GM12878 (cell line): ENCODE data around the gene RIMS1. TPM values are rescaled to one million over a fixed set of nuclear protein-coding genes. Genes with fewer than 3 reads are reported as not detected.

ENCODE experiments used
- ATAC-seq: fragments of 200-7000 bp; cut with Tn5 transposase; 3 replicates; pipeline ENCODE4 v1.9.1; 2020; ENCODE audit warnings: mild to moderate bottlenecking, moderate library complexity
- BruUV-seq: library from RNA; stranded (reverse); fragments of 400-500 nt; replicated peaks from 2 replicates; lab custom pipeline; 2021; lab: Mats Ljungman, UMichigan
- CTCF ChIA-PET: fragments of 300-600 bp; sonication (Branson Sonifier 250); formaldehyde crosslinking; extraction: SDS; loops from one replicate; lab custom pipeline; 2021; ENCODE audit warnings: inconsistent platforms; lab: Yijun Ruan, JAX
- POLR2A ChIA-PET: fragments of 350-600 bp; formaldehyde crosslinking; extraction: SDS; loops from one replicate; lab custom pipeline; 2021; ENCODE audit warnings: inconsistent platforms; lab: Charles Lee
- RAD21 ChIA-PET: fragments of 300-600 bp; sonication (Branson Sonifier 250); formaldehyde crosslinking; loops from one replicate; lab custom pipeline; 2023; ENCODE audit warnings: antibody characterized with exemption; ENCODE audit not compliant: unreplicated experiment; lab: Charles Lee
- SMC1A ChIA-PET: fragments of 300-600 bp; sonication (Branson Sonifier 250); formaldehyde crosslinking; loops from one replicate; lab custom pipeline; 2023; ENCODE audit not compliant: unreplicated experiment, uncharacterized antibody; lab: Charles Lee
- DNase-seq: peaks from one replicate; pipeline ENCODE4 v3.0.0-alpha.2; 2011; ENCODE audit warnings: low read depth, low spot score
- FAIRE-seq: peaks from 3 replicates; lab custom pipeline; 2011; peaks lifted over from hg19 to GRCh38; lab: Jason Lieb, UNC
- H2AFZ ChIP-seq: 2 replicates; pipeline ENCODE4 v1.6.0; 2011; ENCODE audit warnings: low read depth, low read length, control low read depth; ENCODE audit not compliant: control insufficient read depth
- H3K27ac ChIP-seq: 2 replicates; pipeline ENCODE4 v1.5.1; 2011; ENCODE audit warnings: control low read depth; ENCODE audit not compliant: control insufficient read depth, insufficient read depth
- H3K27me3 ChIP-seq, 2 experiments: replicated peaks in 1 of 2; 2 replicates each; pipeline versions ENCODE4 v1.6.0 to v1.6.1; 2011; ENCODE audit warnings: low read length in 1 of 2; ENCODE audit not compliant: control insufficient read depth in 2 of 2, insufficient read depth in 2 of 2
- H3K36me3 ChIP-seq, 2 experiments: 2 replicates each; pipeline ENCODE4 v1.5.1; 2011; ENCODE audit warnings: low read length in 1 of 2; ENCODE audit not compliant: control insufficient read depth in 2 of 2, insufficient read depth in 2 of 2
- H3K4me1 ChIP-seq: 2 replicates; pipeline ENCODE4 v1.6.1; 2011; ENCODE audit warnings: mild to moderate bottlenecking, low read length, moderate library complexity, mixed read lengths; ENCODE audit not compliant: control insufficient read depth, insufficient read depth
- H3K4me2 ChIP-seq: 2 replicates; pipeline ENCODE4 v1.6.0; 2011; ENCODE audit warnings: control low read depth; ENCODE audit not compliant: control insufficient read depth, insufficient read depth
- H3K4me3 ChIP-seq: fragments of 200-600 bp; sonication (generic); 2 replicates; pipeline ENCODE4 v1.5.1; 2016
- H3K79me2 ChIP-seq: 2 replicates; pipeline ENCODE4 v1.6.0; 2011; ENCODE audit warnings: low read length; ENCODE audit not compliant: control insufficient read depth, insufficient read depth
- H3K9ac ChIP-seq: 2 replicates; pipeline ENCODE4 v1.8.0; 2011; ENCODE audit warnings: low read length, control low read depth, mixed read lengths; ENCODE audit not compliant: control insufficient read depth, insufficient read depth
- H3K9me3 ChIP-seq: replicated peaks from 3 replicates; pipeline ENCODE4 v1.5.1; 2011; ENCODE audit warnings: mild to moderate bottlenecking, low read length; ENCODE audit not compliant: control insufficient read depth, insufficient read depth
- H4K20me1 ChIP-seq: 2 replicates; pipeline ENCODE4 v1.6.0; 2011; ENCODE audit not compliant: control insufficient read depth, insufficient read depth
- BCL3 ChIP-seq: IDR thresholded peaks from 2 replicates; pipeline ENCODE4 v1.6.1; 2011; ENCODE audit warnings: borderline replicate concordance, low read depth, mild to moderate bottlenecking, moderate library complexity, low read length; ENCODE audit not compliant: insufficient read depth, poor library complexity, severe bottlenecking
- BHLHE40 ChIP-seq, 2 experiments: fragments of 450-650 bp in 1 of 2; IDR thresholded peaks; 2 replicates each; pipeline ENCODE4 v1.6.1; 2011 to 2017; ENCODE audit warnings: low read depth in 2 of 2, borderline replicate concordance in 1 of 2, improper control_type of control experiment in 1 of 2, low read length in 1 of 2, mild to moderate bottlenecking in 1 of 2
- CREB1 ChIP-seq: IDR thresholded peaks from 2 replicates; pipeline ENCODE4 v1.6.1; 2012; ENCODE audit warnings: low read depth, mild to moderate bottlenecking, inconsistent platforms
- DPF2 ChIP-seq: fragments of 450-650 bp; IDR thresholded peaks from 2 replicates; pipeline ENCODE4 v1.6.1; 2017; ENCODE audit warnings: mild to moderate bottlenecking
- HDAC2 ChIP-seq: fragments of 200-600 bp; sonication (generic); IDR thresholded peaks from 2 replicates; pipeline ENCODE4 v1.6.1; 2017
- IRF5 ChIP-seq: fragments of 450-650 bp; IDR thresholded peaks from 2 replicates; pipeline ENCODE4 v1.6.1; 2017; ENCODE audit warnings: borderline replicate concordance
- MYC ChIP-seq: IDR thresholded peaks from 2 replicates; pipeline ENCODE4 v1.6.1; 2011; ENCODE audit warnings: mild to moderate bottlenecking, low read length, moderate library complexity, inconsistent platforms; ENCODE audit not compliant: insufficient read depth, insufficient replicate concordance, insufficient read length, severe bottlenecking
- NFXL1 ChIP-seq: fragments of 450-650 bp; IDR thresholded peaks from 2 replicates; pipeline ENCODE4 v1.6.1; 2017; ENCODE audit warnings: antibody characterized with exemption, mild to moderate bottlenecking, borderline replicate concordance
- RCOR1 ChIP-seq: conservative IDR thresholded peaks from 2 replicates; pipeline ENCODE4 v1.6.1; 2012; ENCODE audit warnings: low read depth, low read length, improper control_type of control experiment
- SUPT20H ChIP-seq: IDR thresholded peaks from 2 replicates; pipeline ENCODE4 v1.6.1; 2011; ENCODE audit warnings: low read depth, mild to moderate bottlenecking, low read length, moderate library complexity, borderline replicate concordance; ENCODE audit not compliant: control insufficient read depth
- WGBS: methylation state at CpG from one replicate; pipeline ENCODE4 v1.1.6; 2016; ENCODE audit warnings: low lambda C conversion rate; ENCODE audit not compliant: insufficient replicate concordance, insufficient coverage; ENCODE audit errors: missing lambda C conversion rate; 5-methylcytosine and 5-hydroxymethylcytosine counted together
- in situ Hi-C: fragments of 300-500 bp; cut with MboI; formaldehyde crosslinking; loops from 9 replicates; pipeline ENCODE4 v1.14.3; 2018; ENCODE audit warnings: mixed read lengths
- intact Hi-C: fragments of 100-400 bp; cut with micrococcal nuclease; formaldehyde crosslinking; loops from one replicate; pipeline ENCODE4 v1.14.2; 2022; ENCODE audit not compliant: unreplicated experiment
- polyA plus RNA-seq, 11 experiments: library from polyadenylated mRNA; depleted of rRNA in 4 of 11; unstranded in 6 of 11; stranded (reverse) in 5 of 11; fragments of >200 nt; fragmentation: Nextera tagmentation in 4 of 11; fragmentation: Illumina TruSeq in 1 of 11; extraction: Ambion mirVana in 4 of 11; extraction: Trizol in 1 of 11; gene quantifications; 1 replicate in 1 of 11; 2 replicates in 10 of 11; pipeline versions ENCODE4 v1.2.1 to v1.2.3, GENCODE V29; 2011 to 2016; ENCODE audit warnings: inconsistent platforms in 2 of 11, missing spikeins in 2 of 11, low read depth in 1 of 11
- total RNA-seq, 4 experiments: library from RNA; depleted of rRNA in 3 of 4; stranded (reverse); fragments of >200 nt in 3 of 4; fragmentation: Illumina TruSeq in 1 of 4; extraction: Trizol in 1 of 4; gene quantifications; 2 replicates each; pipeline versions ENCODE4 v1.2.1 to v1.2.3, GENCODE V29; 2013 to 2021

Gene RIMS1
- total and polyA plus RNA-seq, 10 of the 15 experiments (the other 5 are each of a cell fraction or from before 2014, with no cell fraction given) = 0.05 to 0.76 (median 0.23) TPM

DNA sequence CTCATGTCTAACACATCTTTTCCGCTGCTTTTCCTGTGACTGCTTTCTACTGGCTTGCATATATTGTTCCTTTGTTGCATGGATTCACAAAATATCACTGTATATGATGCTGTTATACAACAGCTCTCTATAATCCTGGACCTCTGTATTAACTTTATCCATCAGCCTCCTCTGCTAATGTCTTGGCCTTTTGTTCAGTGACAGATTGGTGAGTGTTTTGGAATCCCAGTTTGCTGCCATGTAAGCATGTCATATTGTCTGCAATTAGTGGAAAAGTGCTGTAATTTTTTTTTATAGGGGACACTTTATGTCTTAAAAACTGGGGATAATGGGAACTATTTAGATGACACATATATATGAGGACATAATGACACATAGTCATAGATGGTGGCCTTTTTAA is 3.0 kb downstream of the RIMS1 start:
- H3K9me3 ChIP-seq = no peaks in the 10 kb centered on the region
- ATAC-seq (no peak), DNase-seq (no peak), FAIRE-seq (no peak)
- TF ChIP-seq MYC (no peak), RCOR1 (no peak), DPF2 (no peak), BCL3 (no peak), BHLHE40 (IDR thresholded peaks at IDR 0.05; ENCODE audit: borderline replicate concordance in 1 of 2, low read depth in 2 of 2, low read length in 1 of 2) (no peak), IRF5 (no peak), CREB1 (no peak), HDAC2 (no peak), SUPT20H (no peak), NFXL1 (no peak)
- SMC1A ChIA-PET = no interaction called here
- in situ Hi-C loops (no loop called here), intact Hi-C loops (no loop called here)
- H3K4me2 ChIP-seq = no peak overlapping the region
- no TSS peak for BruUV-seq
- peaks cover 0 to 3% of the 10 kb centered on the region in 2 experiments for H3K27me3 ChIP-seq
- POLR2A ChIA-PET = no interaction called here
- no peaks in the 10 kb centered on the region for H3K79me2 ChIP-seq
- RAD21 ChIA-PET = no interaction called here
- no peak overlapping the region for H2AFZ ChIP-seq
- no peak overlapping the region for H3K4me3 ChIP-seq
- no peak overlapping the region for H3K27ac ChIP-seq
- no peaks in the 10 kb centered on the region for H3K4me1 ChIP-seq
- 50% methylated on average over 1 of the region's 1 CpG for WGBS
- H3K9ac ChIP-seq = no peak overlapping the region
- CTCF ChIA-PET = no interaction called here
- H4K20me1 ChIP-seq = no peaks in the 10 kb centered on the region
- H3K36me3 ChIP-seq = no peaks in the 10 kb centered on the region
